K562 (cell line): Measurements from ENCODE around the gene LIF. TPM values are rescaled to one million over a fixed set of nuclear protein-coding genes. Genes with fewer than 3 reads are reported as not detected.

Source experiments
- ATAC-seq: fragments of 200-7000 bp; cut with Tn5 transposase; 3 replicates; pipeline ENCODE4 v1.9.1; 2020; ENCODE audit warnings: moderate library complexity
- BruUV-seq: library from RNA; stranded (reverse); fragments of 400-500 nt; replicated peaks from 2 replicates; lab custom pipeline; 2021; lab: Mats Ljungman, UMichigan
- CTCF ChIA-PET: fragments of 300-600 bp; formaldehyde crosslinking; extraction: SDS; loops from one replicate; lab custom pipeline; 2021; ENCODE audit warnings: low intra/inter-chr PET ratio; lab: Yijun Ruan, JAX
- POLR2A ChIA-PET: fragments of 300-600, 350-650 bp; sonication (Branson Sonifier 250); formaldehyde crosslinking; extraction: SDS; loops from one replicate; lab custom pipeline; 2021; ENCODE audit warnings: antibody characterized with exemption, inconsistent platforms; lab: Yijun Ruan, JAX
- DNase-seq, 4 experiments: peaks; one replicate each; pipeline versions ENCODE4 v3.0.0 to v3.0.0-alpha.2; 2011 to 2018; ENCODE audit warnings: low spot score in 3 of 4, mixed read lengths in 3 of 4; ENCODE audit errors: extremely low read depth in 1 of 4
- FAIRE-seq: peaks from 2 replicates; lab custom pipeline; 2011; peaks lifted over from hg19 to GRCh38; lab: Jason Lieb, UNC
- H2AFZ ChIP-seq: 2 replicates; pipeline ENCODE4 v1.6.0; 2011; ENCODE audit warnings: low read depth, low read length, control low read depth, inconsistent platforms
- H3K27ac ChIP-seq: fragments of 200-600 bp; 3 replicates; pipeline ENCODE4 v1.8.0; 2011; ENCODE audit warnings: low read depth, mild to moderate bottlenecking, control low read depth, inconsistent platforms, low read length, moderate library complexity, mixed read lengths; ENCODE audit errors: extremely low read depth
- H3K27me3 ChIP-seq, 2 experiments: fragments of 300-600 bp in 1 of 2; 2 replicates in 1 of 2; 3 replicates in 1 of 2; pipeline versions ENCODE4 v1.6.0 to v1.8.0; 2011; ENCODE audit warnings: inconsistent platforms in 2 of 2, low read length in 2 of 2, mild to moderate bottlenecking in 1 of 2, mixed read lengths in 1 of 2, moderate library complexity in 1 of 2; ENCODE audit not compliant: control insufficient read depth in 2 of 2, insufficient read depth in 2 of 2
- H3K36me3 ChIP-seq: fragments of 300-600 bp; 3 replicates; pipeline ENCODE4 v1.8.0; 2011; ENCODE audit warnings: mild to moderate bottlenecking, low read length, inconsistent platforms; ENCODE audit not compliant: control insufficient read depth, insufficient read depth
- H3K4me1 ChIP-seq, 2 experiments: fragments of 200-600 bp in 1 of 2; replicated peaks in 1 of 2; 2 replicates in 1 of 2; 3 replicates in 1 of 2; pipeline versions ENCODE4 v1.5.1 to v1.8.0; 2011; ENCODE audit warnings: inconsistent platforms in 2 of 2, low read length in 2 of 2, mild to moderate bottlenecking in 1 of 2, mixed read lengths in 1 of 2, moderate library complexity in 1 of 2; ENCODE audit not compliant: control insufficient read depth in 2 of 2, insufficient read depth in 2 of 2
- H3K4me2 ChIP-seq: 2 replicates; pipeline ENCODE4 v1.6.1; 2011; ENCODE audit warnings: low read length, control low read depth, inconsistent platforms, mixed read lengths; ENCODE audit not compliant: insufficient read depth
- H3K4me3 ChIP-seq: fragments of 200-600 bp; sonication (generic), shearing (Covaris generic); 2 replicates; pipeline ENCODE4 v1.5.1; 2016; ENCODE audit warnings: control low read depth, inconsistent platforms
- H3K79me2 ChIP-seq: fragments of 200-600 bp; 3 replicates; pipeline ENCODE4 v1.8.0; 2011; ENCODE audit warnings: low read length, inconsistent platforms; ENCODE audit not compliant: control insufficient read depth, insufficient read depth
- H3K9ac ChIP-seq, 2 experiments: 2 replicates each; pipeline versions ENCODE4 v1.6.0 to v1.6.1; 2011; ENCODE audit warnings: low read depth in 2 of 2, low read length in 2 of 2, control low read depth in 1 of 2, inconsistent platforms in 1 of 2, mild to moderate bottlenecking in 1 of 2, mixed read lengths in 1 of 2; ENCODE audit not compliant: insufficient read depth in 1 of 2
- H3K9me1 ChIP-seq: one replicate; pipeline ENCODE4 v1.6.0; 2011; ENCODE audit warnings: inconsistent platforms, mild to moderate bottlenecking, low read length, moderate library complexity; ENCODE audit not compliant: control insufficient read depth, insufficient read depth
- H3K9me3 ChIP-seq: replicated peaks from 2 replicates; pipeline ENCODE4 v1.5.1; 2011; ENCODE audit warnings: low read depth, low read length, inconsistent platforms; ENCODE audit not compliant: control insufficient read depth, insufficient read depth
- H4K20me1 ChIP-seq: replicated peaks from 2 replicates; pipeline ENCODE4 v1.6.1; 2011; ENCODE audit warnings: low read length, inconsistent platforms, mixed read lengths; ENCODE audit not compliant: control insufficient read depth, insufficient read depth
- ESRRA ChIP-seq: fragments of 450-650 bp; IDR thresholded peaks from 2 replicates; pipeline ENCODE4 v1.6.1; 2014; ENCODE audit warnings: low read depth, mild to moderate bottlenecking, moderate library complexity, borderline replicate concordance
- GTF2E2 ChIP-seq: fragments of 200-800 bp; sonication (Bioruptor generic); IDR thresholded peaks from 2 replicates; pipeline ENCODE4 v1.6.1; 2016; ENCODE audit warnings: missing genetic modification characterization, missing compliant biosample characterization
- L3MBTL2 ChIP-seq: fragments of 450-650 bp; IDR thresholded peaks from 2 replicates; pipeline ENCODE4 v1.6.1; 2016; ENCODE audit warnings: mild to moderate bottlenecking, moderate library complexity
- ZNF592 ChIP-seq: fragments of 450-650 bp; IDR thresholded peaks from 2 replicates; pipeline ENCODE4 v1.6.1; 2017; ENCODE audit warnings: antibody characterized with exemption, mild to moderate bottlenecking
- WGBS: fragments of 100-300 bp; shearing (Covaris generic); methylation state at CpG from one replicate; pipeline ENCODE4 v1.1.6; 2016; ENCODE audit warnings: low coverage, mixed read lengths; ENCODE audit not compliant: insufficient coverage; ENCODE audit errors: missing lambda C conversion rate; 5-methylcytosine and 5-hydroxymethylcytosine counted together
- in situ Hi-C: fragments of 300-500 bp; cut with MboI; formaldehyde crosslinking; loops from 4 replicates; pipeline ENCODE4 v1.15.0; 2018; ENCODE audit warnings: inconsistent platforms, mixed read lengths
- intact Hi-C: fragments of 100-400 bp; cut with micrococcal nuclease; formaldehyde crosslinking; loops from 2 replicates; pipeline ENCODE4 v1.14.2; 2022
- polyA plus RNA-seq, 8 experiments: library from polyadenylated mRNA; depleted of rRNA in 4 of 8; stranded (reverse) in 5 of 8; unstranded in 3 of 8; fragments of >200 nt; fragmentation: Nextera tagmentation in 2 of 8; fragmentation: Illumina TruSeq in 1 of 8; extraction: Ambion mirVana in 2 of 8; extraction: Trizol in 1 of 8; gene quantifications; 2 replicates each; pipeline versions ENCODE4 v1.2.1 to v1.2.3, GENCODE V29; 2011 to 2014; ENCODE audit warnings: inconsistent platforms in 1 of 8, missing spikeins in 1 of 8
- total RNA-seq, 7 experiments: library from RNA; depleted of rRNA in 6 of 7; stranded (reverse); fragments of >200 nt in 6 of 7; fragmentation: Illumina TruSeq in 2 of 7; extraction: Trizol in 2 of 7; gene quantifications; 2 replicates each; pipeline versions ENCODE4 v1.2.1 to v1.2.3, GENCODE V29; 2011 to 2021; ENCODE audit warnings: low replicate concordance in 1 of 7

The LIF gene
- total and polyA plus RNA-seq, 9 of the 15 experiments (the other 6 are each of a cell fraction or from before 2014, with no cell fraction given) = 0.05 to 0.39 (median 0.18) TPM; not detected in 3

- TF ChIP-seq ESRRA (no peak), GTF2E2 (tag) (no peak), ZNF592 (0 out of 2 replicates have a peak, but pooled peaks have one; percentile 31), L3MBTL2 (0 out of 2 replicates have a peak, but pooled peaks have one; percentile 2)
- Histone ChIP-seq H2AFZ (peak overlapping the region; percentile 82), H3K4me3 (no peak overlapping the region), H3K27ac (no peak overlapping the region; the same call in 2 of the 3 replicates), H3K4me2 (peak overlapping the region; percentile 14), H3K79me2 (no peaks in the 10 kb centered on the region), H3K27me3 (no peaks in the 10 kb centered on the region; a peak in 1 of 5 replicates), H3K36me3 (no peaks in the 10 kb centered on the region), H4K20me1 (no peaks in the 10 kb centered on the region; the same call in 1 of the 2 replicates), H3K9me3 (no peaks in the 10 kb centered on the region), H3K4me1 (peaks cover 2 to 11% of the 10 kb centered on the region in 2 experiments; a peak in 3 of 5 replicates), H3K9me1 (no peaks in the 10 kb centered on the region), H3K9ac (no peak overlapping the region)
- no TSS peak for BruUV-seq
- in situ Hi-C loops (no loop called here), intact Hi-C loops (no loop called here)
- ATAC-seq (no peak), DNase-seq (no peak), FAIRE-seq (no peak)
- ChIA-PET POLR2A (interaction anchor here (0.8 to 1.8 kb wide), 2 partner anchors 12 to 109 kb away, joined by 4 to 8 read pairs; no protein-coding TSS in a partner anchor), CTCF (no interaction called here)
- WGBS = 40% methylated on average over 2 of the region's 8 CpGs
Measured at GRCh38 chr22:30276039-30276438, 29.5 kb upstream of the LIF start.
